OCI-LY7 (cell line): ENCODE measurements around the gene NAA40. TPM values are rescaled to one million over a fixed set of nuclear protein-coding genes. Genes with fewer than 3 reads are reported as not detected.

Source experiments
- BruUV-seq: library from RNA; stranded (reverse); fragments of 400-500 nt; replicated peaks from 2 replicates; lab custom pipeline; 2021; lab: Mats Ljungman, UMichigan
- CTCF ChIA-PET: fragments of 300-600 bp; sonication (Branson Sonifier 250); formaldehyde crosslinking; loops from one replicate; lab custom pipeline; 2022; ENCODE audit warnings: antibody characterized with exemption; ENCODE audit not compliant: unreplicated experiment; lab: Charles Lee
- POLR2A ChIA-PET: fragments of 300-600 bp; sonication (Branson Sonifier 250); formaldehyde crosslinking; loops from one replicate; lab custom pipeline; 2022; ENCODE audit warnings: antibody characterized with exemption; lab: Charles Lee
- DNase-seq: peaks from one replicate; pipeline ENCODE4 v3.0.0-alpha.2; 2015; ENCODE audit warnings: low spot score
- H2AFZ ChIP-seq: fragments of 200-600 bp; sonication (generic), shearing (Covaris generic); 2 replicates; pipeline ENCODE4 v1.6.1; 2014; ENCODE audit warnings: mild to moderate bottlenecking, antibody characterized with exemption, low read length, moderate library complexity
- H3K27ac ChIP-seq: fragments of 200-600 bp; sonication (generic); 2 replicates; pipeline ENCODE4 v1.5.1; 2014; ENCODE audit warnings: mixed run types, low read depth, mild to moderate bottlenecking, moderate library complexity, low read length, inconsistent platforms; ENCODE audit not compliant: poor library complexity, severe bottlenecking
- H3K36me3 ChIP-seq: fragments of 200-600 bp; sonication (generic); 2 replicates; pipeline ENCODE4 v1.6.1; 2014; ENCODE audit warnings: mild to moderate bottlenecking, antibody characterized with exemption, low read length, moderate library complexity, mixed read lengths; ENCODE audit not compliant: insufficient read depth
- H3K4me1 ChIP-seq: fragments of 200-600 bp; sonication (generic); 2 replicates; pipeline ENCODE4 v1.5.1; 2014; ENCODE audit warnings: mild to moderate bottlenecking, low read length; ENCODE audit not compliant: insufficient read depth, poor library complexity, severe bottlenecking
- H3K4me2 ChIP-seq: fragments of 200-600 bp; sonication (generic); 2 replicates; pipeline ENCODE4 v1.6.1; 2014; ENCODE audit warnings: mild to moderate bottlenecking, low read length
- H3K4me3 ChIP-seq: fragments of 200-600 bp; sonication (generic); 2 replicates; pipeline ENCODE4 v1.5.1; 2014; ENCODE audit warnings: mild to moderate bottlenecking, low read depth, low read length; ENCODE audit not compliant: poor library complexity, severe bottlenecking
- H3K79me2 ChIP-seq: fragments of 200-600 bp; sonication (generic); 2 replicates; pipeline ENCODE4 v1.6.1; 2016; ENCODE audit warnings: low read depth, mild to moderate bottlenecking, low read length, moderate library complexity, mixed read lengths; ENCODE audit not compliant: insufficient read depth
- H3K9me2 ChIP-seq: fragments of 200-600 bp; sonication (generic); 2 replicates; pipeline ENCODE4 v1.6.1; 2016; ENCODE audit warnings: mild to moderate bottlenecking, low read length, mixed read lengths; ENCODE audit not compliant: insufficient read depth
- H3K9me3 ChIP-seq: fragments of 200-600 bp; sonication (generic); 2 replicates; pipeline ENCODE4 v1.6.1; 2014; ENCODE audit warnings: mild to moderate bottlenecking, mixed run types, low read length, mixed read lengths
- H4K20me1 ChIP-seq: fragments of 200-600 bp; sonication (generic); 2 replicates; pipeline ENCODE4 v1.6.1; 2014; ENCODE audit warnings: mild to moderate bottlenecking, antibody characterized with exemption, low read length, moderate library complexity, mixed read lengths; ENCODE audit not compliant: insufficient read depth
- EZH2phosphoT487 ChIP-seq: fragments of 200-600 bp; sonication (generic); IDR thresholded peaks from 2 replicates; pipeline ENCODE4 v1.6.1; 2018; ENCODE audit warnings: low read depth, borderline replicate concordance, mild to moderate bottlenecking, mixed run types, antibody characterized with exemption, low read length, moderate library complexity, mixed read lengths
- intact Hi-C: fragments of 100-400 bp; cut with micrococcal nuclease; formaldehyde crosslinking; loops from one replicate; pipeline ENCODE4 v1.10.0; 2022; ENCODE audit not compliant: unreplicated experiment
- small RNA-seq: library from RNA; depleted of rRNA; stranded (forward); fragments of <200 nt; gene quantifications from one replicate; pipeline ENCODE3, GENCODE V24; 2014
- total RNA-seq, 2 experiments: library from RNA; depleted of rRNA in 1 of 2; stranded (reverse); fragments of >200 nt in 1 of 2; shearing (Covaris generic) in 1 of 2; gene quantifications; 2 replicates each; pipeline ENCODE4 v1.2.3, GENCODE V29; 2014 to 2022
- TF ChIP-seq, protein P1 (sequence below): fragments of 200-600 bp; sonication (generic); conservative IDR thresholded peaks from 2 replicates; pipeline ENCODE4 v1.5.1; 2014; ENCODE audit warnings: mild to moderate bottlenecking, antibody characterized with exemption, low read length, moderate library complexity, mixed read lengths

NAA40 gene
- total RNA-seq, 2 experiments from 2014 or later = 24.5 to 45.5 TPM

DNA sequence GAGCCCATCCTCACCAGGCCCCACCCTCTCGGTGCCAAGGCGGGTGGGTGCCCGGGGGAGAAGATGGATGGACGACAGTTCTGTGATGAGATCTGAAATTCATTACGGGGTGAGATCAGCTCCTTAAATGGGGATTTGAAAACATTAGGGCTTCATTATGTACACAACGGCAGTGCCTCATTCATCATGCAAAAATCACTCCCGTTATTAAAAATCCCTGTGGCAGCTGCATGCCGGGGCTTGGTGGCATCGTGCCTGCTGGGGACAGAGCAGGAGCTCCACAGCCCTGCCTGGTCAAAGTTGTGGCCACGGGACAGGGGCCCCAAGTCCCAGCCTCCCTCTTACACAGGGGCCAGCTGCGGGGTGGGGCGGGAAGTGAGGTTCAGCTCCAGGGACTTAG lies 67.6 kb downstream of the NAA40 start:
- Histone ChIP-seq H3K9me2 (no peaks in the 10 kb centered on the region), H4K20me1 (no peaks in the 10 kb centered on the region), H3K27ac (no peak overlapping the region), H3K4me1 (no peaks in the 10 kb centered on the region), H3K36me3 (peaks cover 3% of the 10 kb centered on the region; the same call in 1 of the 2 replicates), H3K4me2 (no peak overlapping the region), H3K79me2 (no peaks in the 10 kb centered on the region), H2AFZ (no peak overlapping the region), H3K9me3 (peaks cover 8% of the 10 kb centered on the region; the same call in 1 of the 2 replicates), H3K4me3 (no peak overlapping the region)
- no peak for DNase-seq
- ChIA-PET CTCF (no interaction called here), POLR2A (no interaction called here)
- intact Hi-C loops = no loop called here
- TF ChIP-seq EZH2phosphoT487 = no peak
- TF ChIP-seq, protein P1, sequence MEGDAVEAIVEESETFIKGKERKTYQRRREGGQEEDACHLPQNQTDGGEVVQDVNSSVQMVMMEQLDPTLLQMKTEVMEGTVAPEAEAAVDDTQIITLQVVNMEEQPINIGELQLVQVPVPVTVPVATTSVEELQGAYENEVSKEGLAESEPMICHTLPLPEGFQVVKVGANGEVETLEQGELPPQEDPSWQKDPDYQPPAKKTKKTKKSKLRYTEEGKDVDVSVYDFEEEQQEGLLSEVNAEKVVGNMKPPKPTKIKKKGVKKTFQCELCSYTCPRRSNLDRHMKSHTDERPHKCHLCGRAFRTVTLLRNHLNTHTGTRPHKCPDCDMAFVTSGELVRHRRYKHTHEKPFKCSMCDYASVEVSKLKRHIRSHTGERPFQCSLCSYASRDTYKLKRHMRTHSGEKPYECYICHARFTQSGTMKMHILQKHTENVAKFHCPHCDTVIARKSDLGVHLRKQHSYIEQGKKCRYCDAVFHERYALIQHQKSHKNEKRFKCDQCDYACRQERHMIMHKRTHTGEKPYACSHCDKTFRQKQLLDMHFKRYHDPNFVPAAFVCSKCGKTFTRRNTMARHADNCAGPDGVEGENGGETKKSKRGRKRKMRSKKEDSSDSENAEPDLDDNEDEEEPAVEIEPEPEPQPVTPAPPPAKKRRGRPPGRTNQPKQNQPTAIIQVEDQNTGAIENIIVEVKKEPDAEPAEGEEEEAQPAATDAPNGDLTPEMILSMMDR = no peak
- no TSS peak for BruUV-seq

Small RNA genes within 50 kb of the gene (small RNA-seq; reads per million reads assigned to genes)
- gene RNU6-45P = not detected

Other genes with a start within 250 kb of the NAA40 start
- gene ZFTA, start 170.2 kb upstream of the NAA40 start, total RNA-seq (2014; rRNA removed; shearing (Covaris generic)) = 6.8 and 10.3 TPM in 2 replicates
- 12.7 TPM in 2 replicates for gene ZFTA, start 170.2 kb upstream of the NAA40 start, total RNA-seq (2022)
- 57.9 and 71.1 TPM in 2 replicates for gene SPINDOC, start 125.5 kb upstream of the NAA40 start, total RNA-seq (2014; rRNA removed; shearing (Covaris generic))
- 81.6 and 81.8 TPM in 2 replicates for gene SPINDOC, start 125.5 kb upstream of the NAA40 start, total RNA-seq (2022)
- gene MARK2, start 99.9 kb upstream of the NAA40 start, total RNA-seq (2014; rRNA removed; shearing (Covaris generic)) = 20.8 and 22.7 TPM in 2 replicates
- 40.1 and 45.4 TPM in 2 replicates for gene MARK2, start 99.9 kb upstream of the NAA40 start, total RNA-seq (2022)
- gene RCOR2, start 21.8 kb upstream of the NAA40 start, total RNA-seq (2014; rRNA removed; shearing (Covaris generic)) = 2.1 and 2.4 TPM in 2 replicates
- 2.4 and 3.2 TPM in 2 replicates for gene RCOR2, start 21.8 kb upstream of the NAA40 start, total RNA-seq (2022)
- gene COX8A, start 35.6 kb downstream of the NAA40 start, total RNA-seq (2014; rRNA removed; shearing (Covaris generic)) = 523 and 811 TPM in 2 replicates
- 373 and 448 TPM in 2 replicates for gene COX8A, start 35.6 kb downstream of the NAA40 start, total RNA-seq (2022)
- 51.9 and 72.4 TPM in 2 replicates for gene OTUB1, start 47.4 kb downstream of the NAA40 start, total RNA-seq (2014; rRNA removed; shearing (Covaris generic))
- 88.1 and 88.5 TPM in 2 replicates for gene OTUB1, start 47.4 kb downstream of the NAA40 start, total RNA-seq (2022)
- gene FLRT1, start 96.9 kb downstream of the NAA40 start, total RNA-seq (2014; rRNA removed; shearing (Covaris generic)) = not detected in 2 replicates
- gene FLRT1, start 96.9 kb downstream of the NAA40 start, total RNA-seq (2022) = 0.11 TPM in 1 of 2 replicates, not detected in the other
- gene MACROD1, start 227.1 kb downstream of the NAA40 start, total RNA-seq (2014; rRNA removed; shearing (Covaris generic)) = 24.8 and 25.4 TPM in 2 replicates
- 14.4 and 14.7 TPM in 2 replicates for gene MACROD1, start 227.1 kb downstream of the NAA40 start, total RNA-seq (2022)
- gene STIP1, start 247.2 kb downstream of the NAA40 start, total RNA-seq (2014; rRNA removed; shearing (Covaris generic)) = 271 and 309 TPM in 2 replicates
- 186 and 240 TPM in 2 replicates for gene STIP1, start 247.2 kb downstream of the NAA40 start, total RNA-seq (2022)